ENCODE results near the gene PRRC2A. TPM values are rescaled to one million over a fixed set of nuclear protein-coding genes. Genes with fewer than 3 reads are reported as not detected.

The PRRC2A gene
- total RNA-seq, 1 donor from 2014 or later: 74.6 TPM

DNA sequence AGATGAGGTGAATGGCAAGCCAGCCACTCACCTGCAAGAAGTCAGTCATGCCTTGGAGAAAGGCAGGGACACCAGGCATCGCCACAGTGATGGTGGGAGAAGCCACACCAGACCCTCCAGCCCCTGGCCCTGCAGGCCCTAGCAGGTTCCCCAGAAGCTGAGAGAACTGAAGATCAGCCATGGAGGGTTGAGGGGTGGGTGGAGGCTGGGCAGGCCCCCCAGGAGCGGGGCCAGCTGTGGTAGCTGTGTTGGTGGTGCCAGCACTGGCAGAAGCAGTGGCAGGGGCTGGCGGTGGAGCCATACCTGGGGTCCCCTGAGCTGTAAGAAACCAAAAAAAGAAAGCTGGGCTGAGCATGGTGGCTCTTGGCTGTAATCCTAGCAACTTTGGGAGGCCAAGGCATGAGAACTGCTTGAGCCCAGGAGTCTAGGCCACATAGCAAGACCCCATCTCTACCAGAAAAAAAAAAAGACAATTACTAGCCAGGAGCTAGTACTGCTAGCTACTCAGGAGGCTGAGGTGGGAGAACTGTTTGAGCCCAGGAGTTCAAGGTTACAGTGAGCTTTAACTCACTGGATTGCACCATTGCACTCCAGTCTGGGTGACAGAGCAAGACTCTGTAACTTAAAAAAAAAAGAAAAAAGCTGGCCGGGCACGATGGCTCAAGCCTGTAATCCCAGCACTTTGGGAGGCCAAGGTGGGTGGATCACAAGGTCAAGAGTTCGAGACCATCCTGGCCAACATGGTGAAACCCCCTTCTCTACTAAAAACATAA lies 22.5 kb downstream of the PRRC2A start:
- H3K36me3 ChIP-seq: peaks cover 0 to 95% of the 10 kb centered on the region in 2 donors
- DNase-seq (ENCODE audit: extremely low spot score in 2 of 2): no peak
- intact Hi-C loops (cut with DNase I): no loop called here
- no peaks in the 10 kb centered on the region for H3K9me3 ChIP-seq
- H3K27ac ChIP-seq: no peak overlapping the region
- H3K4me1 ChIP-seq: no peaks in the 10 kb centered on the region
- TF ChIP-seq POLR2AphosphoS5 (IDR thresholded peaks at IDR 0.05; ENCODE audit: insufficient read depth in 1 of 2, low read depth in 1 of 2) (no peak), POLR2A (IDR thresholded peaks at IDR 0.05) (no peak), CTCF (IDR thresholded peaks at IDR 0.05) (no peak)
- no peaks in the 10 kb centered on the region for H3K27me3 ChIP-seq
- H3K4me3 ChIP-seq: no peak overlapping the region

DNA sequence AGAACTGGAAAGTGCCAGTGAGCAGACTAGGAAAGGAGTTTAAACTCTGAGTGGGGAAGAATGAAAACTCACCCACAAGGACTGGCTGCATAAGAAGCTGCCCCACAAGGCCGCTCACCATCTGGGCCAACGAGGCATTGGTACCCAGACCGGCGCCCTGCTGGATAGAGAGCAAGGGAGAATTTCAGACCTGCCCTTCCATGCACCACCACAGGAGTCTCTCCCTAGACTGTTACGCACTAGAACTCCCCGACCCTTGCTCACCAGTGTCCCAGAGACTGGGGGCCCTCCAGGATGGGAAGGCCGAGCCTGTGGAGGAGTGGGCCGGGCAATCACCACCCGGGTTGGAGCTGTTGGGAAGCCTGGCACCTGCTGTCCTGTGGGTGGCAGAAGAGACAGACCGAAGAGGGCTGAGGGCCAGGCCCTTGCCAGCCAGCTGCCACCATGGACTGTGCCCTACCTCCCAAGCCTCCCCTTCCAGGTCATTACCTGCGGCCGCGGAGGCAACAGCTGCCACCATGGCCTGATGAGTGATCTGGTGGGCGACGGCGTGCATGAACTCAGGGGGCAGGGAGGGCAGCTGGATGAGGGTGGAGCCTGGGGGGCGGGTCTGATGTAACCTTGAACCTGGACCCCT lies 23.4 kb downstream of the PRRC2A start:
- Histone ChIP-seq H3K4me1 (no peaks in the 10 kb centered on the region), H3K27me3 (no peaks in the 10 kb centered on the region), H3K36me3 (peaks cover 0 to 98% of the 10 kb centered on the region in 2 donors), H3K4me3 (no peak overlapping the region), H3K27ac (no peak overlapping the region), H3K9me3 (no peaks in the 10 kb centered on the region)
- no peak for DNase-seq (ENCODE audit: extremely low spot score in 2 of 2)
- TF ChIP-seq POLR2A (IDR thresholded peaks at IDR 0.05) (no peak), POLR2AphosphoS5 (IDR thresholded peaks at IDR 0.05; ENCODE audit: insufficient read depth in 1 of 2, low read depth in 1 of 2) (no peak)
- intact Hi-C loops (cut with DNase I): no loop called here

GRCh38 chr6:31645325-31645724 lies 24.8 kb downstream of the PRRC2A start:
- intact Hi-C loops (cut with DNase I): no loop called here
- Histone ChIP-seq H3K4me1 (peaks cover 4% of the 10 kb centered on the region), H3K36me3 (peaks cover 0 to 91% of the 10 kb centered on the region in 2 donors), H3K4me3 (no peak overlapping the region), H3K27ac (no peak overlapping the region), H3K9me3 (no peaks in the 10 kb centered on the region), H3K27me3 (no peaks in the 10 kb centered on the region)
- TF ChIP-seq CTCF (IDR thresholded peaks at IDR 0.05) (no peak), POLR2AphosphoS5 (IDR thresholded peaks at IDR 0.05; ENCODE audit: insufficient read depth in 1 of 2, low read depth in 1 of 2) (no peak), POLR2A (IDR thresholded peaks at IDR 0.05) (no peak)
- no peak for DNase-seq (ENCODE audit: extremely low spot score in 2 of 2)

GRCh38 chr6:31651602-31652191 lies 31.2 kb downstream of the PRRC2A start:
- TF ChIP-seq POLR2AphosphoS5 (IDR thresholded peaks at IDR 0.05; ENCODE audit: insufficient read depth in 1 of 2, low read depth in 1 of 2) (peak in 1 of 2 donors; percentile 9), CTCF (IDR thresholded peaks at IDR 0.05) (no peak), POLR2A (IDR thresholded peaks at IDR 0.05) (peak in 1 of 2 donors; percentile 20)
- peaks cover 0 to 29% of the 10 kb centered on the region in 2 donors for H3K36me3 ChIP-seq

GRCh38 chr6:31652925-31653724 lies 32.6 kb downstream of the PRRC2A start:
- Histone ChIP-seq H3K36me3 (peaks cover 0 to 15% of the 10 kb centered on the region in 2 donors), H3K4me3 (peak overlapping the region; percentile 72 to 86), H3K27me3 (no peaks in the 10 kb centered on the region), H3K9me3 (no peaks in the 10 kb centered on the region), H3K4me1 (peaks cover 33% of the 10 kb centered on the region), H3K27ac (peak overlapping the region; percentile 95)
- peak in 1 of 2 donors; percentile 95 for DNase-seq (ENCODE audit: extremely low spot score in 2 of 2)
- TF ChIP-seq POLR2A (IDR thresholded peaks at IDR 0.05): peak in 1 of 2 donors; percentile 69
- no peak for TF ChIP-seq CTCF (IDR thresholded peaks at IDR 0.05)
- peak in 1 of 2 donors; percentile 20 for TF ChIP-seq POLR2AphosphoS5 (IDR thresholded peaks at IDR 0.05; ENCODE audit: insufficient read depth in 1 of 2, low read depth in 1 of 2)
- intact Hi-C loops (cut with DNase I): no loop called here

More at GRCh38 chr6:31651602-31652191, 31.2 kb downstream of the PRRC2A start:
- intact Hi-C loops (cut with DNase I): no loop called here
- Histone ChIP-seq H3K27ac (peak overlapping the region; percentile 95), H3K4me1 (peaks cover 27% of the 10 kb centered on the region), H3K9me3 (no peaks in the 10 kb centered on the region), H3K27me3 (no peaks in the 10 kb centered on the region), H3K4me3 (peak overlapping the region; percentile 72 to 86)
- peak in 1 of 2 donors; percentile 96 for DNase-seq (ENCODE audit: extremely low spot score in 2 of 2)
